Measurements from ENCODE around the gene CAPNS1. TPM values are rescaled to one million over a fixed set of nuclear protein-coding genes. Genes with fewer than 3 reads are reported as not detected.
A peak's percentile ranks its signal among the peaks of the same experiment; 100 is the strongest.

CAPNS1 gene
- total and polyA plus RNA-seq, 2 of the 13 experiments (the other 11 are each of a cell fraction or from before 2014, with no cell fraction given) = 322 to 526 TPM

GRCh38 chr19:36114721-36115452, 25.0 kb upstream of the CAPNS1 start, which contains the start of gene POLR2I (continued):
- TF ChIP-seq AKNA (CRISPR knock-in tag; IDR thresholded peaks at IDR 0.05; ENCODE audit: borderline replicate concordance) (peak; percentile 82), ZNF230 (CRISPR knock-in tag; IDR thresholded peaks at IDR 0.05) (peak; percentile 96), MED8 (CRISPR knock-in tag; IDR thresholded peaks at IDR 0.05; ENCODE audit: insufficient replicate concordance) (peak; percentile 91), ZNF430 (CRISPR knock-in tag; IDR thresholded peaks at IDR 0.05) (peak; percentile 88), ZSCAN12 (CRISPR knock-in tag; IDR thresholded peaks at IDR 0.05) (no peak; the same call in 1 of the 2 replicates), USF2 (IDR thresholded peaks at IDR 0.05; ENCODE audit: low read depth, low read length) (peak; percentile 45), USF2 (CRISPR knock-in tag; IDR thresholded peaks at IDR 0.05; ENCODE audit: borderline replicate concordance) (no peak), ZNF724P (CRISPR knock-in tag; IDR thresholded peaks at IDR 0.05; ENCODE audit: borderline replicate concordance) (peak; percentile 88), ZNF484 (CRISPR knock-in tag; IDR thresholded peaks at IDR 0.05; ENCODE audit: borderline replicate concordance, low read depth) (no peak; the same call in 1 of the 2 replicates), HMGXB4 (CRISPR knock-in tag; IDR thresholded peaks at IDR 0.05; ENCODE audit: borderline replicate concordance in 1 of 2, low read depth in 1 of 2) (peak; percentile 32 to 58; a peak in 2 of 4 replicates), MTF2 (CRISPR knock-in tag; IDR thresholded peaks at IDR 0.05; ENCODE audit: borderline replicate concordance) (no peak), ZNF280B (CRISPR knock-in tag; IDR thresholded peaks at IDR 0.05; ENCODE audit: borderline replicate concordance) (peak; percentile 82), ZNF740 (CRISPR knock-in tag; IDR thresholded peaks at IDR 0.05) (peak; percentile 76; the same call in 1 of the 2 replicates)

All from HepG2 (cell line).